ENCODE results near the gene SMCO3. TPM values are rescaled to one million over a fixed set of nuclear protein-coding genes. Genes with fewer than 3 reads are reported as not detected.

The SMCO3 gene
- total and polyA plus RNA-seq, 2 of the 13 experiments (the other 11 are each of a cell fraction or from before 2014, with no cell fraction given): 0.29 to 0.42 TPM

DNA sequence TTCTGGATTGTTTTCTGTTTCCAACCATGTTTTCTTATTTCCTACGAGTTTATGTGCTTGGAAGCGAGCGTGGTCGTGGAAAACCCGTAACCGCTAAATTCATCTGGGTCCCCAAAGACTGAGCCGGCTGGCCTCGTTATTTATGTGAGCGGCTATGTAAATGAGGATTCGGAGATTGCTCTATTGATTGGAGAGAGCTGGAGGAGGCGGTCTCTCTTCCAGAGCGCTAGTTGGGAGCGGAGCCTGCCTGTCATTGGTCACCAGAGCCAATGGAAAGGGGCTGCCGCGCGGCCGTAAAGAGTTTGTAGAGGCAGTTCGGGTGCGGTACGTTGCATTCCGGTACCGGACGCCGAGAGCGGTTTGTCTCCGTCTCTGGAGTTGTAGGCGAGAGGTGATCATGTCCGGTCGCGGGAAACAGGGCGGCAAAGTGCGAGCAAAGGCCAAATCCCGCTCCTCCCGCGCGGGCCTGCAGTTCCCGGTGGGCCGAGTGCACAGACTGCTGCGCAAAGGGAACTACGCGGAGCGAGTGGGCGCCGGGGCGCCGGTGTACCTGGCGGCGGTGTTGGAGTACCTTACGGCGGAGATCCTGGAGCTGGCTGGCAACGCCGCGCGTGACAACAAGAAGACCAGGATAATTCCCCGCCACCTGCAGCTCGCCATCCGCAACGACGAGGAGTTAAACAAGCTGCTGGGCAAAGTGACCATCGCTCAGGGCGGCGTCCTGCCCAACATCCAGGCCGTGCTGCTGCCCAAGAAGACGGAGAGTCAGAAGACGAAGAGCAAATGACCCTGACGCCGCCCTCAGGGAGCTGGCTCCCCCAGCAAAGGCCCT lies 39.7 kb downstream of the SMCO3 start (continued):
- TF ChIP-seq NCOA1 (CRISPR knock-in tag; IDR thresholded peaks at IDR 0.05) (no peak), ZNF567 (CRISPR knock-in tag; IDR thresholded peaks at IDR 0.05; ENCODE audit: borderline replicate concordance) (no peak), RBM39 (IDR thresholded peaks at IDR 0.05; ENCODE audit: low read depth, low read length, poor library complexity, severe bottlenecking) (no peak), PHF8 (CRISPR knock-in tag; IDR thresholded peaks at IDR 0.05) (peak; percentile 77), ZNF772 (CRISPR knock-in tag; IDR thresholded peaks at IDR 0.05) (no peak), ZNF224 (CRISPR knock-in tag; IDR thresholded peaks at IDR 0.05) (no peak), ZNF124 (CRISPR knock-in tag; IDR thresholded peaks at IDR 0.05) (peak; percentile 60; the same call in 1 of the 2 replicates), TOE1 (CRISPR knock-in tag; IDR thresholded peaks at IDR 0.05) (no peak), ZNF431 (CRISPR knock-in tag; IDR thresholded peaks at IDR 0.05; ENCODE audit: borderline replicate concordance, low read depth) (no peak), HNRNPK (IDR thresholded peaks at IDR 0.05; ENCODE audit: low read depth, low read length, poor library complexity, severe bottlenecking) (no peak), ZBTB7A (CRISPR knock-in tag; IDR thresholded peaks at IDR 0.05) (no peak), BCL6 (CRISPR knock-in tag; IDR thresholded peaks at IDR 0.05) (no peak), ELF4 (CRISPR knock-in tag; IDR thresholded peaks at IDR 0.05; ENCODE audit: borderline replicate concordance) (no peak), NFYC (CRISPR knock-in tag; IDR thresholded peaks at IDR 0.05) (peak; percentile 97), MAFG (CRISPR knock-in tag; IDR thresholded peaks at IDR 0.05) (no peak)
- TF ChIP-seq, protein P1, sequence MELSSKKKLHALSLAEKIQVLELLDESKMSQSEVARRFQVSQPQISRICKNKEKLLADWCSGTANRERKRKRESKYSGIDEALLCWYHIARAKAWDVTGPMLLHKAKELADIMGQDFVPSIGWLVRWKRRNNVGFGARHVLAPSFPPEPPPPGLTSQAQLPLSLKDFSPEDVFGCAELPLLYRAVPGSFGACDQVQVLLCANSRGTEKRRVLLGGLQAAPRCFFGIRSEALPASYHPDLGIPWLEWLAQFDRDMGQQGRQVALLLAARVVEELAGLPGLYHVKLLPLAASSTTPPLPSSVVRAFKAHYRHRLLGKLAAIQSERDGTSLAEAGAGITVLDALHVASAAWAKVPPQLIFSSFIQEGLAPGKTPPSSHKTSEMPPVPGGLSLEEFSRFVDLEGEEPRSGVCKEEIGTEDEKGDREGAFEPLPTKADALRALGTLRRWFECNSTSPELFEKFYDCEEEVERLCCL (CRISPR knock-in tag; IDR thresholded peaks at IDR 0.05; ENCODE audit: borderline replicate concordance): no peak
- TF ChIP-seq, protein P2, sequence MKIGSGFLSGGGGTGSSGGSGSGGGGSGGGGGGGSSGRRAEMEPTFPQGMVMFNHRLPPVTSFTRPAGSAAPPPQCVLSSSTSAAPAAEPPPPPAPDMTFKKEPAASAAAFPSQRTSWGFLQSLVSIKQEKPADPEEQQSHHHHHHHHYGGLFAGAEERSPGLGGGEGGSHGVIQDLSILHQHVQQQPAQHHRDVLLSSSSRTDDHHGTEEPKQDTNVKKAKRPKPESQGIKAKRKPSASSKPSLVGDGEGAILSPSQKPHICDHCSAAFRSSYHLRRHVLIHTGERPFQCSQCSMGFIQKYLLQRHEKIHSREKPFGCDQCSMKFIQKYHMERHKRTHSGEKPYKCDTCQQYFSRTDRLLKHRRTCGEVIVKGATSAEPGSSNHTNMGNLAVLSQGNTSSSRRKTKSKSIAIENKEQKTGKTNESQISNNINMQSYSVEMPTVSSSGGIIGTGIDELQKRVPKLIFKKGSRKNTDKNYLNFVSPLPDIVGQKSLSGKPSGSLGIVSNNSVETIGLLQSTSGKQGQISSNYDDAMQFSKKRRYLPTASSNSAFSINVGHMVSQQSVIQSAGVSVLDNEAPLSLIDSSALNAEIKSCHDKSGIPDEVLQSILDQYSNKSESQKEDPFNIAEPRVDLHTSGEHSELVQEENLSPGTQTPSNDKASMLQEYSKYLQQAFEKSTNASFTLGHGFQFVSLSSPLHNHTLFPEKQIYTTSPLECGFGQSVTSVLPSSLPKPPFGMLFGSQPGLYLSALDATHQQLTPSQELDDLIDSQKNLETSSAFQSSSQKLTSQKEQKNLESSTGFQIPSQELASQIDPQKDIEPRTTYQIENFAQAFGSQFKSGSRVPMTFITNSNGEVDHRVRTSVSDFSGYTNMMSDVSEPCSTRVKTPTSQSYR (CRISPR knock-in tag; IDR thresholded peaks at IDR 0.05; ENCODE audit: borderline replicate concordance): no peak
- TF ChIP-seq, protein P3, sequence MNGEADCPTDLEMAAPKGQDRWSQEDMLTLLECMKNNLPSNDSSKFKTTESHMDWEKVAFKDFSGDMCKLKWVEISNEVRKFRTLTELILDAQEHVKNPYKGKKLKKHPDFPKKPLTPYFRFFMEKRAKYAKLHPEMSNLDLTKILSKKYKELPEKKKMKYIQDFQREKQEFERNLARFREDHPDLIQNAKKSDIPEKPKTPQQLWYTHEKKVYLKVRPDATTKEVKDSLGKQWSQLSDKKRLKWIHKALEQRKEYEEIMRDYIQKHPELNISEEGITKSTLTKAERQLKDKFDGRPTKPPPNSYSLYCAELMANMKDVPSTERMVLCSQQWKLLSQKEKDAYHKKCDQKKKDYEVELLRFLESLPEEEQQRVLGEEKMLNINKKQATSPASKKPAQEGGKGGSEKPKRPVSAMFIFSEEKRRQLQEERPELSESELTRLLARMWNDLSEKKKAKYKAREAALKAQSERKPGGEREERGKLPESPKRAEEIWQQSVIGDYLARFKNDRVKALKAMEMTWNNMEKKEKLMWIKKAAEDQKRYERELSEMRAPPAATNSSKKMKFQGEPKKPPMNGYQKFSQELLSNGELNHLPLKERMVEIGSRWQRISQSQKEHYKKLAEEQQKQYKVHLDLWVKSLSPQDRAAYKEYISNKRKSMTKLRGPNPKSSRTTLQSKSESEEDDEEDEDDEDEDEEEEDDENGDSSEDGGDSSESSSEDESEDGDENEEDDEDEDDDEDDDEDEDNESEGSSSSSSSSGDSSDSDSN (CRISPR knock-in tag; IDR thresholded peaks at IDR 0.05): peak; percentile 65
- TF ChIP-seq, protein P4, sequence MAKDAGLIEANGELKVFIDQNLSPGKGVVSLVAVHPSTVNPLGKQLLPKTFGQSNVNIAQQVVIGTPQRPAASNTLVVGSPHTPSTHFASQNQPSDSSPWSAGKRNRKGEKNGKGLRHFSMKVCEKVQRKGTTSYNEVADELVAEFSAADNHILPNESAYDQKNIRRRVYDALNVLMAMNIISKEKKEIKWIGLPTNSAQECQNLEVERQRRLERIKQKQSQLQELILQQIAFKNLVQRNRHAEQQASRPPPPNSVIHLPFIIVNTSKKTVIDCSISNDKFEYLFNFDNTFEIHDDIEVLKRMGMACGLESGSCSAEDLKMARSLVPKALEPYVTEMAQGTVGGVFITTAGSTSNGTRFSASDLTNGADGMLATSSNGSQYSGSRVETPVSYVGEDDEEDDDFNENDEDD (CRISPR knock-in tag; IDR thresholded peaks at IDR 0.05; ENCODE audit: borderline replicate concordance): 0 out of 2 replicates have a peak, but pooled peaks have one; percentile 29
- TF ChIP-seq, protein P5, sequence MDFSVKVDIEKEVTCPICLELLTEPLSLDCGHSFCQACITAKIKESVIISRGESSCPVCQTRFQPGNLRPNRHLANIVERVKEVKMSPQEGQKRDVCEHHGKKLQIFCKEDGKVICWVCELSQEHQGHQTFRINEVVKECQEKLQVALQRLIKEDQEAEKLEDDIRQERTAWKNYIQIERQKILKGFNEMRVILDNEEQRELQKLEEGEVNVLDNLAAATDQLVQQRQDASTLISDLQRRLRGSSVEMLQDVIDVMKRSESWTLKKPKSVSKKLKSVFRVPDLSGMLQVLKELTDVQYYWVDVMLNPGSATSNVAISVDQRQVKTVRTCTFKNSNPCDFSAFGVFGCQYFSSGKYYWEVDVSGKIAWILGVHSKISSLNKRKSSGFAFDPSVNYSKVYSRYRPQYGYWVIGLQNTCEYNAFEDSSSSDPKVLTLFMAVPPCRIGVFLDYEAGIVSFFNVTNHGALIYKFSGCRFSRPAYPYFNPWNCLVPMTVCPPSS (IDR thresholded peaks at IDR 0.05): no peak
